Endothelial cell (in vitro differentiated cells): Measurements from ENCODE around the gene RAB6A. TPM values are rescaled to one million over a fixed set of nuclear protein-coding genes. Genes with fewer than 3 reads are reported as not detected.

Experiments used
- DNase-seq: peaks from one replicate; pipeline ENCODE4 v3.0.0; 2021; ENCODE audit warnings: low spot score
- H3K27ac Mint-ChIP-seq: one replicate; pipeline ENCODE4 v1.8.0; 2021; ENCODE audit warnings: mixed read lengths, inconsistent platforms; ENCODE audit not compliant: unreplicated experiment
- H3K27me3 Mint-ChIP-seq: one replicate; pipeline ENCODE4 v1.8.0; 2021; ENCODE audit warnings: mild to moderate bottlenecking, moderate library complexity, mixed read lengths, inconsistent platforms; ENCODE audit not compliant: unreplicated experiment
- H3K36me3 Mint-ChIP-seq: one replicate; pipeline ENCODE4 v1.8.0; 2021; ENCODE audit warnings: mild to moderate bottlenecking, low read depth, mixed read lengths, inconsistent platforms; ENCODE audit not compliant: unreplicated experiment
- H3K4me1 Mint-ChIP-seq: one replicate; pipeline ENCODE4 v1.8.0; 2021; ENCODE audit warnings: mild to moderate bottlenecking, mixed read lengths, inconsistent platforms; ENCODE audit not compliant: unreplicated experiment
- H3K4me3 Mint-ChIP-seq: one replicate; pipeline ENCODE4 v1.8.0; 2021; ENCODE audit warnings: mild to moderate bottlenecking, mixed read lengths, inconsistent platforms; ENCODE audit not compliant: unreplicated experiment
- H3K9me3 Mint-ChIP-seq: one replicate; pipeline ENCODE4 v1.8.0; 2021; ENCODE audit warnings: mixed read lengths, inconsistent platforms; ENCODE audit not compliant: unreplicated experiment
- total RNA-seq: library from RNA; stranded (reverse); fragmentation: NEBNext Ultra II Directional; extraction: Animal tissue kit (Norgen Biotek cat#: 25700); gene quantifications from one replicate; pipeline ENCODE4 v1.2.1, GENCODE V29; 2021; ENCODE audit not compliant: unreplicated experiment
- TF ChIP-seq, protein P1 (sequence below): fragments of 200-600 bp; sonication (generic); IDR thresholded peaks from one replicate; pipeline ENCODE4 v1.5.0; 2021; ENCODE audit warnings: antibody characterized with exemption; ENCODE audit not compliant: unreplicated experiment

Gene RAB6A
- total RNA-seq, 1 donor from 2014 or later: 125 TPM

DNA sequence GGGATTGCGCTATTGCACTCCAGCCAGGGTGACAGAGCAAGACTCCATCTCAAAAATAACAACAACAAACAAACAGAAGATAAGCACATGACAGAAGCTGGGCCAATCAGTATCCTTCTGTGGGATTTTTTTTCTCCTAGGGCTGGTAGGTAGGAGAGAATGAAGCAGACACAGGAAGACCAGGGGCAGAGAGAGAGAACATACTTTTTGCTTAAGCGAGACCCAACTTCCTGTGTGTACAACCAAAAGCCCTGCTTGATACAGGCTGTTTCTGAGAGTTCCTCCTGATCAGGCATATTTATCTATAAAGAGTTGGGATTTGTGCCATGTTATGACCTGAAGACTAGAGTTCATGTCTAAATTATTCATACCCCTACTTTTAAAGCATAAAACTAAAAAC lies 126.9 kb downstream of the RAB6A start:
- Mint-ChIP-seq H3K27ac (no peak overlapping the region), H3K4me1 (no peaks in the 10 kb centered on the region), H3K36me3 (no peaks in the 10 kb centered on the region), H3K27me3 (no peaks in the 10 kb centered on the region), H3K4me3 (no peak overlapping the region), H3K9me3 (no peaks in the 10 kb centered on the region)
- DNase-seq: no peak
- TF ChIP-seq, protein P1, sequence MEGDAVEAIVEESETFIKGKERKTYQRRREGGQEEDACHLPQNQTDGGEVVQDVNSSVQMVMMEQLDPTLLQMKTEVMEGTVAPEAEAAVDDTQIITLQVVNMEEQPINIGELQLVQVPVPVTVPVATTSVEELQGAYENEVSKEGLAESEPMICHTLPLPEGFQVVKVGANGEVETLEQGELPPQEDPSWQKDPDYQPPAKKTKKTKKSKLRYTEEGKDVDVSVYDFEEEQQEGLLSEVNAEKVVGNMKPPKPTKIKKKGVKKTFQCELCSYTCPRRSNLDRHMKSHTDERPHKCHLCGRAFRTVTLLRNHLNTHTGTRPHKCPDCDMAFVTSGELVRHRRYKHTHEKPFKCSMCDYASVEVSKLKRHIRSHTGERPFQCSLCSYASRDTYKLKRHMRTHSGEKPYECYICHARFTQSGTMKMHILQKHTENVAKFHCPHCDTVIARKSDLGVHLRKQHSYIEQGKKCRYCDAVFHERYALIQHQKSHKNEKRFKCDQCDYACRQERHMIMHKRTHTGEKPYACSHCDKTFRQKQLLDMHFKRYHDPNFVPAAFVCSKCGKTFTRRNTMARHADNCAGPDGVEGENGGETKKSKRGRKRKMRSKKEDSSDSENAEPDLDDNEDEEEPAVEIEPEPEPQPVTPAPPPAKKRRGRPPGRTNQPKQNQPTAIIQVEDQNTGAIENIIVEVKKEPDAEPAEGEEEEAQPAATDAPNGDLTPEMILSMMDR: no peak

DNA sequence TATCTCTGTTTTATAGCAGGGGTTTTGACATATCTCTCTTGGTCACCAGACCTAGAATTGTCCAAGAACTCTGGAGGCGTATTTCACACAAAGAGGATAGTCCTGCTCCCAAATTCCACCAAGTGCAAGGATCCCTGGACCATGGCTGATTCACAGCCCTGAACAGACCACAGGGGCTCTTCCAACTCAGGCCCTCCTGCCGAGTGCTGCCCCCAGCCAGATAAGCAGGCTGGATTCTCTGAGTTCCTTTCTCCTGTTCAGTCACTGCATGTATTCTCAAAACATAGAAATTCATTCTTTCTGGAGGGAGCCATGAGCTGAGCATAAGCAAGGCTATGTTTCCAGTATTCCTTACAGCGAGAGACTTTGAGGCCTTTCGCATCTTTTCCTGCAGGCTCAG lies 127.9 kb downstream of the RAB6A start:
- H3K9me3 Mint-ChIP-seq: no peaks in the 10 kb centered on the region
- H3K36me3 Mint-ChIP-seq: no peaks in the 10 kb centered on the region
- H3K27me3 Mint-ChIP-seq: no peaks in the 10 kb centered on the region
- H3K4me3 Mint-ChIP-seq: no peak overlapping the region
- DNase-seq: no peak
- H3K27ac Mint-ChIP-seq: no peak overlapping the region
- no peaks in the 10 kb centered on the region for H3K4me1 Mint-ChIP-seq
- TF ChIP-seq, protein P1: no peak

DNA sequence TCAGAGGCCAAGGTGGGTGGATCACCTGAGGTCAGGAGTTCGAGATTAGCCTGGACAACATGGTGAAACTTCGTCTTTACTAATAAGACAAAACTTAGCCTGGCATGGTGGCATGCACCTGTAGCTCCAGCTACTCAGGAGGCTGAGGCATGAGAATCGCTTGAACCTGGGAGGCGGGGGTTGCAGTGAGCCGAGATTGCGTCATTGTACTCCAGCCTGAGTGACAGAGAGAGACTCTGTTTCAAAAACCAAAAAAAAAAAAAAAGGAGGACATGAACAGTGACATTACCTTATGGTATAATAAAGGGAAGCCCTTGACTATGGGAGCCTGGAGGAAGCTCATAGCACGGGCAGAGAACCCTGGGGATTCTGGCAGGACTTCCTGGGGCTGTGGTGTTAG lies 131.0 kb downstream of the RAB6A start:
- Mint-ChIP-seq H3K4me1 (no peaks in the 10 kb centered on the region), H3K9me3 (no peaks in the 10 kb centered on the region), H3K36me3 (no peaks in the 10 kb centered on the region), H3K27ac (no peak overlapping the region), H3K27me3 (no peaks in the 10 kb centered on the region), H3K4me3 (no peak overlapping the region)
- TF ChIP-seq, protein P1: no peak
- no peak for DNase-seq

DNA sequence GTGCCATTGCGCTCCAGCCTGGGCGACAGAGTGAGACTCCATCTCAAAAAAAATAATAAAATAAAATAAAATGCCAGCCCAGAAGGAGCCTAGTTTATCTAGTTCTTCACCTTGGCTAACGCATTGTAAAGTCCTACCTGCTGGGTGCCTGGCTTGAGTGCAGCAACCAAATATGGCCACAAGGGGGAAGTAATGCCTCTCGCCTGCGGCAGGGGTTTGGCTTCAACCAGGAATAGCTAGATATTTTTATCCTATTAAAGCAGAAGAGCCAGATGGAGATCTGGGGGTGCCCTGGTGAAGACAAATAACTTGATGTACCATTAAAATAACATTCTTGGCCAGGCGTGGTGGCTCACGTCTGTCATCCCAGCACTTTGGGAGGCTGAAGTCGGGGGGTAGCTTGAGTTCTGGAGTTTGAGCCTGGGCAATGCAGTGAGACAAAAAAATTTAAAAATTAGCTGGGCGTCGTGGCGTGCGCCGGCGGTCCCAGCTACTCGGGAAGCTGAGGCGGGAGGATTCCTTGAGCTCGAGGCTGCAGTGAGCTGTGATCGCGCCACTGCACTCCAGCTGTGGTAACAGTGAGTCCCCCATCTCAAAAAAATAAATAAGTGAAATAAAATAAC lies 135.1 kb downstream of the RAB6A start:
- H3K27ac Mint-ChIP-seq: no peak overlapping the region
- no peaks in the 10 kb centered on the region for H3K4me1 Mint-ChIP-seq
- H3K4me3 Mint-ChIP-seq: no peak overlapping the region
- TF ChIP-seq, protein P1: peak; percentile 86
- H3K27me3 Mint-ChIP-seq: no peaks in the 10 kb centered on the region
- peak; percentile 78 for DNase-seq
- H3K9me3 Mint-ChIP-seq: no peaks in the 10 kb centered on the region
- H3K36me3 Mint-ChIP-seq: no peaks in the 10 kb centered on the region

Other genes starting within 250 kb of the RAB6A start
- 21.2 TPM for gene FAM168A, start 163.0 kb downstream of the RAB6A start, total RNA-seq
- 16.9 TPM for gene PLEKHB1, start 114.5 kb downstream of the RAB6A start, total RNA-seq
- 21.7 TPM for gene MRPL48, start 26.8 kb upstream of the RAB6A start, total RNA-seq
- gene COA4, start 115.8 kb upstream of the RAB6A start, total RNA-seq: 33.9 TPM
- gene PAAF1, start 115.9 kb upstream of the RAB6A start, total RNA-seq: 20.3 TPM
- 0.36 TPM for gene DNAJB13, start 190.0 kb upstream of the RAB6A start, total RNA-seq
- 12.8 TPM for gene UCP2, start 221.8 kb upstream of the RAB6A start, total RNA-seq
- gene UCP3, start 248.0 kb upstream of the RAB6A start, total RNA-seq: 1.6 TPM